Measurements from ENCODE around the gene CYTH1. TPM values are rescaled to one million over a fixed set of nuclear protein-coding genes. Genes with fewer than 3 reads are reported as not detected.

The CYTH1 gene
- total and polyA plus RNA-seq, 10 of the 15 experiments (the other 5 are each of a cell fraction or from before 2014, with no cell fraction given), result 6.6 to 188 (median 145) TPM

- TF ChIP-seq ZNF592 (IDR thresholded peaks at IDR 0.05), result 0 out of 2 replicates have a peak, but pooled peaks have one; percentile 64
- no peak for TF ChIP-seq SIN3A (IDR thresholded peaks at IDR 0.05; ENCODE audit: low read depth, low read length)
- TF ChIP-seq SIX5 (IDR thresholded peaks at IDR 0.05; ENCODE audit: low read depth, low read length, severe bottlenecking), result peak; percentile 10
- 0 out of 2 replicates have a peak, but pooled peaks have one; percentile 34 for TF ChIP-seq IRF4 (IDR thresholded peaks at IDR 0.05; ENCODE audit: low read depth, low read length)
- no peak for TF ChIP-seq SMAD5 (IDR thresholded peaks at IDR 0.05; ENCODE audit: low read depth)
- peak; percentile 65 for TF ChIP-seq ZNF24 (IDR thresholded peaks at IDR 0.05)
- TF ChIP-seq RAD21 (IDR thresholded peaks at IDR 0.05; ENCODE audit: insufficient read depth, low read depth, low read length), result peak; percentile 88
- TF ChIP-seq ZNF687 (IDR thresholded peaks at IDR 0.05), result peak; percentile 71; the same call in 1 of the 2 replicates
- TF ChIP-seq HDGF (IDR thresholded peaks at IDR 0.05), result 0 out of 2 replicates have a peak, but pooled peaks have one; percentile 20
- TF ChIP-seq SUZ12 (IDR thresholded peaks at IDR 0.05; ENCODE audit: unreplicated experiment), result no peak
- peak; percentile 51; the same call in 1 of the 2 replicates for TF ChIP-seq YY1 (IDR thresholded peaks at IDR 0.05; ENCODE audit: low read depth, low read length)
- peak; percentile 20; the same call in 1 of the 2 replicates for TF ChIP-seq RUNX3 (IDR thresholded peaks at IDR 0.05; ENCODE audit: low read length)
- TF ChIP-seq NFYA (IDR thresholded peaks at IDR 0.05; ENCODE audit: borderline replicate concordance, low read depth, low read length), result no peak
- peak; percentile 81 to 87 (median 87) for TF ChIP-seq CTCF (IDR thresholded peaks at IDR 0.05 in 2 of 3, conservative IDR thresholded peaks at IDR 0.05 in 1 of 3; ENCODE audit: control insufficient read depth in 2 of 3, extremely low read depth in 1 of 3, insufficient read depth in 1 of 3, low read depth in 3 of 3, low read length in 3 of 3)
Measured at GRCh38 chr17:78708510-78708973, 73.5 kb downstream of the CYTH1 start (continued).

All from GM12878 (cell line).